Placental pericyte (primary cell): Measurements from ENCODE around the gene LGR6. TPM values are rescaled to one million over a fixed set of nuclear protein-coding genes. Genes with fewer than 3 reads are reported as not detected.

Source experiments
- total RNA-seq: library from RNA; depleted of rRNA; stranded (reverse); fragments of >200 nt; gene quantifications from 2 replicates; pipeline ENCODE4 v1.2.3, GENCODE V29; 2012

Gene LGR6
- under 0.01 TPM in 1 of 2 replicates, not detected in the other for total RNA-seq

GRCh38 chr1:202193614-202194327, at the start of gene LGR6:
Gene LGR6, plus strand, starts transcription at chr1:202193799. Its CDS starts 191 bp downstream, at chr1:202193990.

GRCh38 chr1:202144402-202145067, 49.1 kb upstream of the LGR6 start, which contains the start of gene ARL8A:
Gene ARL8A, minus strand, starts transcription at chr1:202144737. Its CDS starts 165 bp downstream, at chr1:202144572.

GRCh38 chr1:202160377-202160940, 33.1 kb upstream of the LGR6 start, which contains the start of gene PTPN7:
Gene PTPN7, minus strand, starts transcription at chr1:202160602. Its CDS starts 1,200 bp downstream, at chr1:202159402.

GRCh38 chr1:202348509-202349205, 155.1 kb downstream of the LGR6 start, which contains the start of gene PPP1R12B:
Gene PPP1R12B, plus strand, starts transcription at chr1:202348699. Its CDS starts 153 bp downstream, at chr1:202348852.

Other genes with a start within 250 kb of the LGR6 start
- gene LMOD1, start 247.3 kb upstream of the LGR6 start, total RNA-seq: 5.4 and 5.9 TPM in 2 replicates
- 71.3 TPM in 2 replicates for gene TIMM17A, start 238.3 kb upstream of the LGR6 start, total RNA-seq
- 60.0 and 66.7 TPM in 2 replicates for gene RNPEP, start 211.2 kb upstream of the LGR6 start, total RNA-seq
- 0.29 and 5.3 TPM in 2 replicates for gene ELF3, start 183.2 kb upstream of the LGR6 start, total RNA-seq
- under 0.01 and 0.22 TPM in 2 replicates for gene GPR37L1, start 70.9 kb upstream of the LGR6 start, total RNA-seq
- gene ARL8A, start 49.1 kb upstream of the LGR6 start, total RNA-seq: 30.5 and 33.7 TPM in 2 replicates
- not detected in 2 replicates for gene PTPN7, start 33.2 kb upstream of the LGR6 start, total RNA-seq
- gene UBE2T, start 148.1 kb downstream of the LGR6 start, total RNA-seq: 5.9 and 50.7 TPM in 2 replicates
- 18.8 and 20.5 TPM in 2 replicates for gene PPP1R12B, start 154.9 kb downstream of the LGR6 start, total RNA-seq